Karpas-422 (cell line): ENCODE data around the gene DMD. TPM values are rescaled to one million over a fixed set of nuclear protein-coding genes. Genes with fewer than 3 reads are reported as not detected.

Source experiments
- DNase-seq: peaks from one replicate; pipeline ENCODE4 v3.0.0-alpha.2; 2015
- H2AFZ ChIP-seq: fragments of 200-600 bp; sonication (generic); 2 replicates; pipeline ENCODE4 v1.6.1; 2014; ENCODE audit warnings: antibody characterized with exemption, low read length, mixed read lengths
- H3K27ac ChIP-seq: fragments of 200-600 bp; sonication (generic); 2 replicates; pipeline ENCODE4 v1.5.1; 2014; ENCODE audit warnings: mild to moderate bottlenecking, low read length, moderate library complexity
- H3K27me3 ChIP-seq: fragments of 200-600 bp; sonication (generic); 2 replicates; pipeline ENCODE4 v1.6.1; 2014; ENCODE audit warnings: low read length, mixed read lengths
- H3K36me3 ChIP-seq: fragments of 200-600 bp; sonication (generic); 2 replicates; pipeline ENCODE4 v1.6.1; 2014; ENCODE audit warnings: low read length, mixed read lengths; ENCODE audit not compliant: insufficient read depth
- H3K4me1 ChIP-seq: fragments of 200-600 bp; sonication (generic); 2 replicates; pipeline ENCODE4 v1.6.1; 2014; ENCODE audit warnings: mild to moderate bottlenecking, low read length, mixed read lengths
- H3K4me2 ChIP-seq: fragments of 200-600 bp; sonication (generic); 2 replicates; pipeline ENCODE4 v1.6.1; 2014; ENCODE audit warnings: low read length, low read depth, mild to moderate bottlenecking; ENCODE audit not compliant: poor library complexity, severe bottlenecking
- H3K4me3 ChIP-seq: fragments of 200-600 bp; sonication (generic); 2 replicates; pipeline ENCODE4 v1.5.1; 2014; ENCODE audit warnings: mild to moderate bottlenecking, antibody characterized with exemption, low read length, mixed read lengths
- H3K79me2 ChIP-seq: fragments of 200-600 bp; sonication (generic); 2 replicates; pipeline ENCODE4 v1.6.1; 2014; ENCODE audit warnings: mild to moderate bottlenecking, low read length, mixed read lengths
- H3K9ac ChIP-seq: fragments of 200-600 bp; sonication (generic); 2 replicates; pipeline ENCODE4 v1.6.0; 2014; ENCODE audit warnings: low read length
- H3K9me2 ChIP-seq: fragments of 200-600 bp; sonication (generic), shearing (Covaris generic); replicated peaks from 2 replicates; pipeline ENCODE4 v1.6.0; 2014; ENCODE audit warnings: mild to moderate bottlenecking, low read length, moderate library complexity; ENCODE audit not compliant: insufficient read depth
- H3K9me3 ChIP-seq: fragments of 300-700, 200-600 bp; sonication (generic); 2 replicates; pipeline ENCODE4 v1.6.1; 2014; ENCODE audit warnings: low read length, mixed read lengths
- H4K20me1 ChIP-seq: fragments of 200-600 bp; sonication (generic); 2 replicates; pipeline ENCODE4 v1.6.1; 2014; ENCODE audit warnings: mild to moderate bottlenecking, antibody characterized with exemption, low read length, low read depth; ENCODE audit not compliant: insufficient read depth
- total RNA-seq: library from RNA; depleted of rRNA; stranded (reverse); fragments of >200 nt; shearing (Covaris generic); gene quantifications from 2 replicates; pipeline ENCODE4 v1.2.3, GENCODE V29; 2014; ENCODE audit warnings: low replicate concordance

The DMD gene
- total RNA-seq, 1 experiment from 2014 or later = not detected

DNA sequence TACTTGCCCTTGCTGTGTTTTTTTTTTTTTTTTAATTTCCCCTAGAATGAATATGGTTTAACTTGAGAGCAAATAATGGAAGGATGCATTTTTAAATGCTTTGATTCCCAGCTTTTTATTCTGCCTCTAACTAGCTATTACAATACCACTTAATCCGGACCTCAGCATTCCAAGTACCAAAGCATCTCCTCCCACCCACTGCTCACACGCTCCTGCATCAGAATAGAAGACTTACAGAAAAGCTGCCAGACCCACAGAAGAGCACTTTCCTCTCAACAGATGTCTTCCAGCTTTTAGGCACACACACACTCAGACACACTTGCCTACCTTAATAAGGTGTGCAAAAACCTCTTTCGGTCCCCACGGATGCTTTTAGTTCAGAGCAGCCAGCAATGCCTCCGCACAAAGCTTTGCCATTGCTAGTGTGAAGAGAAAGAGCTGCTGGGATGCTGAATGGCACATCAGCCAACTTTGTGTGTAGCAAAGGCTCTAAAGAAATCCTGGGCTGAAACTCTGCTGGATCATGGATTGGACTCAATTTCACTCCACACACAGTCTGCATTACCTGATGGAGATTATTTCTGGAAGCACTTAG is 1056.2 kb downstream of the DMD start:
- Histone ChIP-seq H3K36me3 (no peaks in the 10 kb centered on the region), H3K27me3 (no peaks in the 10 kb centered on the region), H3K9me2 (no peaks in the 10 kb centered on the region), H2AFZ (no peak overlapping the region), H3K27ac (no peak overlapping the region), H3K79me2 (no peaks in the 10 kb centered on the region), H4K20me1 (no peaks in the 10 kb centered on the region), H3K4me1 (no peaks in the 10 kb centered on the region), H3K9ac (no peak overlapping the region), H3K9me3 (peaks cover 3% of the 10 kb centered on the region; the same call in 1 of the 2 replicates), H3K4me3 (no peak overlapping the region), H3K4me2 (no peak overlapping the region)
- DNase-seq = no peak

DNA sequence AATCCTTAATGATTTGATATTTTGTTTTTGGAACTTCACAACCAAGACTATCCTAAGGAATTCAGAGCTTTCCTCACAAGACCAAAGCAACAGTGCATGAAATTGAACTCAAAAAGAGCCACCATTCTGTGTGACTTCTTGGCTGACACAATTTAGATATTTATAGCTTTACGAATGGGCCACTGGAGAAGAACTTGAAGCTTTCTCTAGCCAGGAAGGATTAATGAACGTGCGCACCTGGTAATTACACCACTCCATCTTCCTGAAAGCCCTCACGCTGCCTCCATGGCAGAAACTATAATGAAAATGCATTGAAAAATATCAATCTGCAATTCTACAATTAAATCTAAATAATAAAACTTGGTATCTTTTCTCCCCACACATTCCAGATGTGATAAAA is 1057.8 kb downstream of the DMD start:
- peaks cover 3% of the 10 kb centered on the region; the same call in 1 of the 2 replicates for H3K9me3 ChIP-seq
- no peaks in the 10 kb centered on the region for H3K79me2 ChIP-seq
- no peaks in the 10 kb centered on the region for H3K4me1 ChIP-seq
- no peak overlapping the region for H2AFZ ChIP-seq
- no peaks in the 10 kb centered on the region for H4K20me1 ChIP-seq
- no peaks in the 10 kb centered on the region for H3K36me3 ChIP-seq
- H3K27me3 ChIP-seq = no peaks in the 10 kb centered on the region
- no peak overlapping the region for H3K9ac ChIP-seq
- H3K27ac ChIP-seq = no peak overlapping the region
- DNase-seq = no peak
- H3K4me2 ChIP-seq = no peak overlapping the region
- no peaks in the 10 kb centered on the region for H3K9me2 ChIP-seq
- H3K4me3 ChIP-seq = no peak overlapping the region

DNA sequence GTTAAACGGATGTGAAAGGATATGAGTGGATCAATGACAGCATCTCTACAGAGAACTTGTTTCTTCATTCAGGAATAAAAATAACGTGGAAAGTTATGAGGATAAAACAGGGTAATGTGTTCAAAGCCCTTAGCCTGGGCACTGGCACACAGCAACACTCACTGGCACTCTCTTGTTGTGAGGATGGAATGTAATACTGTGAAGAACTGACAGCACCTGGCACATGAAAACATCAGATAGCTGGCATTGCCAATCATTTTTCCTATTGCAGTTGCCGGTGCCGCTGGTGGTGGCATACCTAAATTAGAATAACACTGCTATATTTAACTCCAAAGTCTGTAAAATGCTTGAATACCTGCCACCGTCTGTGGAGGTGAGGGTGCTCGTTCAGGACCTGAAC is 1061.2 kb downstream of the DMD start:
- no peak overlapping the region for H3K27ac ChIP-seq
- no peak overlapping the region for H3K4me2 ChIP-seq
- no peaks in the 10 kb centered on the region for H3K4me1 ChIP-seq
- no peaks in the 10 kb centered on the region for H3K79me2 ChIP-seq
- H3K4me3 ChIP-seq = no peak overlapping the region
- H3K36me3 ChIP-seq = no peaks in the 10 kb centered on the region
- no peaks in the 10 kb centered on the region for H4K20me1 ChIP-seq
- H2AFZ ChIP-seq = no peak overlapping the region
- DNase-seq = no peak
- no peak overlapping the region for H3K9ac ChIP-seq
- no peaks in the 10 kb centered on the region for H3K9me2 ChIP-seq
- H3K9me3 ChIP-seq = peaks cover 3% of the 10 kb centered on the region; the same call in 1 of the 2 replicates
- H3K27me3 ChIP-seq = no peaks in the 10 kb centered on the region

GRCh38 chrX:32141841-32142240 is 1069.5 kb downstream of the DMD start:
- Histone ChIP-seq H3K4me1 (no peaks in the 10 kb centered on the region), H3K9ac (no peak overlapping the region), H3K27ac (no peak overlapping the region), H3K4me3 (no peak overlapping the region), H3K9me3 (peaks cover 10% of the 10 kb centered on the region; the same call in 1 of the 2 replicates), H3K36me3 (no peaks in the 10 kb centered on the region), H3K27me3 (no peaks in the 10 kb centered on the region), H3K79me2 (no peaks in the 10 kb centered on the region), H3K9me2 (no peaks in the 10 kb centered on the region; the same call in 1 of the 2 replicates), H4K20me1 (no peaks in the 10 kb centered on the region), H3K4me2 (no peak overlapping the region), H2AFZ (no peak overlapping the region)
- DNase-seq = no peak

DNA sequence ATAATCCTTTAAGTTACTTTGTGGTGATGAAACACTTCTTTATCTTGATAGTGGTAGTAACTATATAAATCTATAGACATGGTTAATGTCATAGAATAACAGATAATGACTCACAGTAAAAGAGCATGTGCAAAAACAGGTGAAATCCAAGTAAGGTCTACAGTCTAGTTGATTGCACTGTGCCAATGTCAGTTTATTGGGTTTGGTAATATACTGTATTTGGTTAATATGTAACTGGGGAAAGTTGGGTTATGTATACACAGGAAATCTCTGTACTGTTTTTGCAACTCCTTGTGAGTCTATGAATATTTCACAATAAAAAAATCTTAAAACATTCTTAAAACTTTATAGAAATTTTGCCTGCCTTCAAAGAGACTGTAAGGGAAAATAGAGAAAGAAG is 1071.9 kb downstream of the DMD start:
- no peak overlapping the region for H3K4me2 ChIP-seq
- H2AFZ ChIP-seq = no peak overlapping the region
- no peaks in the 10 kb centered on the region for H3K79me2 ChIP-seq
- H3K4me3 ChIP-seq = no peak overlapping the region
- no peak for DNase-seq
- H3K9me3 ChIP-seq = peaks cover 13% of the 10 kb centered on the region
- no peak overlapping the region for H3K9ac ChIP-seq
- H3K9me2 ChIP-seq = no peaks in the 10 kb centered on the region; the same call in 1 of the 2 replicates
- H3K36me3 ChIP-seq = no peaks in the 10 kb centered on the region
- H3K27me3 ChIP-seq = no peaks in the 10 kb centered on the region
- no peaks in the 10 kb centered on the region for H4K20me1 ChIP-seq
- no peak overlapping the region for H3K27ac ChIP-seq
- H3K4me1 ChIP-seq = no peaks in the 10 kb centered on the region

DNA sequence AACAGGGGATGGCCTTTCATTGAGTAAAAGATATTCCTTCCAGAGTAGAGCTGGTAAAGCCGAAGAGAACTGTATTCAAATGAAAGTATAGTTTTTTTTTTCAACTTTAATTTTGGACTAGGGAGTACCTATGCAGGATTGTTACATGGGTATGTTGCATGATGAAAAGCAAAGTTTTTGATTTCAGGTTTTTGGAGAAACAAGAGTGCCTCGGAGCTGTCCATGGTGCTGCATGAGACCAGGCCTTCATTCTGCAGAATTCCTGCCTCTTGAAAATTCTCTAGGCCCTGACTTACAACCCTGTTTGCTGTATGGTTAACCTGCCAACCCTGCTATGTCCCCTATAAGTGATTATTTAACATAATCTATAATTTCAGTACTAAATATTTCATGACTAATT is 1073.8 kb downstream of the DMD start:
- Histone ChIP-seq H2AFZ (no peak overlapping the region), H3K9me3 (peaks cover 13% of the 10 kb centered on the region), H3K27ac (no peak overlapping the region), H3K4me3 (no peak overlapping the region), H4K20me1 (no peaks in the 10 kb centered on the region), H3K27me3 (no peaks in the 10 kb centered on the region), H3K9ac (no peak overlapping the region), H3K36me3 (no peaks in the 10 kb centered on the region), H3K9me2 (no peaks in the 10 kb centered on the region; the same call in 1 of the 2 replicates), H3K4me2 (no peak overlapping the region), H3K79me2 (no peaks in the 10 kb centered on the region), H3K4me1 (no peaks in the 10 kb centered on the region)
- DNase-seq = peak; percentile 43

DNA sequence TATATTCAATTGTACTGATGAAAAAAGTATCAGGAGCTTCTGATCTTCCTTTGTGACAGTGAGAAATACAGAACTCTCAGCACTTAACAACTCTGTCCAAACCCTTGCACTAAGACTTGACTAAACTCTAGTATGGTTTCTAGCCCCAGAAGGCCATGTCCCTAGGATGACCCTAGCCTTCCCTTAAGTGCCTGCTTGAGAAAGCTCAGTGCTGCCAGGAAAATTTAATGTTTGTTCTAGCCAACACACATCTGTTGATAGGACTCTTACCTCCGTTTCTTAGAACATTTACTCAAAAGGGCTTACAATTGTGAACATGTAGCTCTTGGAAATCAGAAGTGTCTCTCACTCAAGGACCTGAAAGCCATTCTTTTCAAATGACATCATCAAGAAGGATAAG is 1084.4 kb downstream of the DMD start:
- Histone ChIP-seq H3K4me2 (no peak overlapping the region), H3K9me2 (no peaks in the 10 kb centered on the region), H3K9me3 (0 out of 2 replicates have a peak, but pooled peaks cover 2% of the 10 kb centered on the region), H3K79me2 (no peaks in the 10 kb centered on the region), H3K36me3 (no peaks in the 10 kb centered on the region), H3K4me1 (no peaks in the 10 kb centered on the region), H4K20me1 (no peaks in the 10 kb centered on the region), H3K4me3 (no peak overlapping the region), H3K9ac (no peak overlapping the region), H2AFZ (no peak overlapping the region), H3K27me3 (no peaks in the 10 kb centered on the region), H3K27ac (no peak overlapping the region)
- no peak for DNase-seq

DNA sequence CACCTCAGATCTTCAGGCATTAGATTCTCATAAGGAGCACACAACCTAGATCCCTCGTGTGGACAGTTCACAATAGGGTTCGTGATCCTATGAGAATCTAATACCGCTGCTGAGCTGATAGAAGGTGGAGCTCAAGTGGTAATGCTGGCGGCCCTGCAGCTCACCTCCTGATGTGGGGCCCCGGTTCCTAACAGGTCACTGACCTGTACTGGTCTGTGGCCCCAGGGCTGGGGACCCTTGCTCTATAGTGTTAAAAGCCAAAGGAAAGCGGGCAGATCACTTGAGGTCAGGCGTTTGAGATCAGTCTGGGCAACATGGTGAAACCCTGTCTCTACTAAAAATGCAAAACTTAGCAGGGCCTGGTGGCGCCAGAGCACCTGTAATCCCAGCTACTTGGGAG is 1092.5 kb downstream of the DMD start:
- Histone ChIP-seq H3K9me3 (peaks cover 9% of the 10 kb centered on the region; the same call in 1 of the 2 replicates), H3K27me3 (no peaks in the 10 kb centered on the region), H4K20me1 (no peaks in the 10 kb centered on the region), H3K4me2 (no peak overlapping the region), H2AFZ (no peak overlapping the region), H3K27ac (no peak overlapping the region), H3K79me2 (no peaks in the 10 kb centered on the region), H3K36me3 (no peaks in the 10 kb centered on the region), H3K4me3 (no peak overlapping the region), H3K9me2 (no peaks in the 10 kb centered on the region), H3K4me1 (no peaks in the 10 kb centered on the region), H3K9ac (no peak overlapping the region)
- DNase-seq = no peak
